Measurements from ENCODE around the gene BIN1.

DNA sequence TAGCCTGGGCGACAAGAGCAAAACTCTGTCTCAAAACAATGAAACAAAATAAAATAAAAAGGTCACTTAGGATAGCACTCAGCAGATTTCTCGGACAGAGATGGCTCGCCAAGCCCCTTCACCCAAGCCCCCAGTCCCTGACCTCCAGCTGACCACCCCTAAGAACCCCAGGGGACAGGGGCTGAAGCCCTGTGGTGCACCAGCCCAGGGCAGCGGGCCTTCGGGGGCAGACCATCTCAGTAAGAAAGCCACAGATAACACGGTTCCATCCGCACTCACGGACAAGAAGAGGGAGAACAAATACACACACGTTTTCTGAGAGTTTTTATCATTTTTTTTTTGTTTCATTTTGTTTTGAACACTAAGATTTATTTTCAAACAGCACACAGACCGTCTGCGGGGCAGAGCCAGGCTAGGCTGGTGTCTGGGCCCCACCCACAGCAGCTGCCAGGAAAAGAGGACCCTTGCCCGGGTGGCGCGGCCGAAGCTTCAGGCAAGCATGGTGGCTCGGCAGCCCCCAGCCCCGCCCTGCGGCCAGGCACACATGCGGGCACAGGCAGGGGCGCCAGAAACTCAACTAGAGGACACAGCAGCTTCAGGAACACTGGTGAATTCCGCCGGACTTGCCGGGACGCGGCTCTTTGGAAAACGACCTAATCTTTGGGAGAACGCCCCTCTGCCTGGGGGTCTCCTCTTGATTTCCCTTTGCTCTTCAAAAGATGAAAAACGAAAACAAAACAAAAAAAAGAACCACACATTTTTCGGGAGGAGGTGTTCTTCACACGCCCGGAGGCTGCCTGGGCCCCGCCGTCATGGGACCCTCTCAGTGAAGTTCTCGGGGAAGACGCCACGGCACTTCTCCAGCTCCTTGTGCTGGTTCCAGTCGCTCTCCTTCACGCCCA, 59.0 kb downstream of the BIN1 start:
- TF ChIP-seq CTCF (IDR thresholded peaks at IDR 0.05 in 4 of 5, conservative IDR thresholded peaks at IDR 0.05 in 1 of 5) (no peak), POLR2A (IDR thresholded peaks at IDR 0.05) (no peak)

All from gastrocnemius medialis (tissue), 4 donors.